A673 (cell line): Measurements from ENCODE around the gene WDFY3.

ENCODE experiments used
- EZH2 ChIP-seq: fragments of 200-600 bp; sonication (generic); IDR thresholded peaks from 2 replicates; pipeline ENCODE4 v1.6.1; 2017; ENCODE audit warnings: borderline replicate concordance, low read depth, mild to moderate bottlenecking, mixed read lengths, antibody characterized with exemption, low read length; ENCODE audit not compliant: poor library complexity, severe bottlenecking
- TF ChIP-seq, protein P1 (sequence below): fragments of 300-800, 200-600 bp; sonication (generic); conservative IDR thresholded peaks from 2 replicates; pipeline ENCODE4 v1.5.1; 2017; ENCODE audit warnings: low read depth, mild to moderate bottlenecking, antibody characterized with exemption, low read length, moderate library complexity, mixed read lengths

- TF ChIP-seq, protein P1, sequence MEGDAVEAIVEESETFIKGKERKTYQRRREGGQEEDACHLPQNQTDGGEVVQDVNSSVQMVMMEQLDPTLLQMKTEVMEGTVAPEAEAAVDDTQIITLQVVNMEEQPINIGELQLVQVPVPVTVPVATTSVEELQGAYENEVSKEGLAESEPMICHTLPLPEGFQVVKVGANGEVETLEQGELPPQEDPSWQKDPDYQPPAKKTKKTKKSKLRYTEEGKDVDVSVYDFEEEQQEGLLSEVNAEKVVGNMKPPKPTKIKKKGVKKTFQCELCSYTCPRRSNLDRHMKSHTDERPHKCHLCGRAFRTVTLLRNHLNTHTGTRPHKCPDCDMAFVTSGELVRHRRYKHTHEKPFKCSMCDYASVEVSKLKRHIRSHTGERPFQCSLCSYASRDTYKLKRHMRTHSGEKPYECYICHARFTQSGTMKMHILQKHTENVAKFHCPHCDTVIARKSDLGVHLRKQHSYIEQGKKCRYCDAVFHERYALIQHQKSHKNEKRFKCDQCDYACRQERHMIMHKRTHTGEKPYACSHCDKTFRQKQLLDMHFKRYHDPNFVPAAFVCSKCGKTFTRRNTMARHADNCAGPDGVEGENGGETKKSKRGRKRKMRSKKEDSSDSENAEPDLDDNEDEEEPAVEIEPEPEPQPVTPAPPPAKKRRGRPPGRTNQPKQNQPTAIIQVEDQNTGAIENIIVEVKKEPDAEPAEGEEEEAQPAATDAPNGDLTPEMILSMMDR = peak; percentile 57
- TF ChIP-seq EZH2 = no peak
Measured at GRCh38 chr4:84750260-84750959, 216.1 kb downstream of the WDFY3 start.
